ENCODE results near the gene RAPGEF1. TPM values are rescaled to one million over a fixed set of nuclear protein-coding genes. Genes with fewer than 3 reads are reported as not detected.

RAPGEF1 gene
- total and polyA plus RNA-seq, 9 of the 15 experiments (the other 6 are each of a cell fraction or from before 2014, with no cell fraction given) = 0.06 to 44.1 (median 19.9) TPM

- TF ChIP-seq, protein P1, sequence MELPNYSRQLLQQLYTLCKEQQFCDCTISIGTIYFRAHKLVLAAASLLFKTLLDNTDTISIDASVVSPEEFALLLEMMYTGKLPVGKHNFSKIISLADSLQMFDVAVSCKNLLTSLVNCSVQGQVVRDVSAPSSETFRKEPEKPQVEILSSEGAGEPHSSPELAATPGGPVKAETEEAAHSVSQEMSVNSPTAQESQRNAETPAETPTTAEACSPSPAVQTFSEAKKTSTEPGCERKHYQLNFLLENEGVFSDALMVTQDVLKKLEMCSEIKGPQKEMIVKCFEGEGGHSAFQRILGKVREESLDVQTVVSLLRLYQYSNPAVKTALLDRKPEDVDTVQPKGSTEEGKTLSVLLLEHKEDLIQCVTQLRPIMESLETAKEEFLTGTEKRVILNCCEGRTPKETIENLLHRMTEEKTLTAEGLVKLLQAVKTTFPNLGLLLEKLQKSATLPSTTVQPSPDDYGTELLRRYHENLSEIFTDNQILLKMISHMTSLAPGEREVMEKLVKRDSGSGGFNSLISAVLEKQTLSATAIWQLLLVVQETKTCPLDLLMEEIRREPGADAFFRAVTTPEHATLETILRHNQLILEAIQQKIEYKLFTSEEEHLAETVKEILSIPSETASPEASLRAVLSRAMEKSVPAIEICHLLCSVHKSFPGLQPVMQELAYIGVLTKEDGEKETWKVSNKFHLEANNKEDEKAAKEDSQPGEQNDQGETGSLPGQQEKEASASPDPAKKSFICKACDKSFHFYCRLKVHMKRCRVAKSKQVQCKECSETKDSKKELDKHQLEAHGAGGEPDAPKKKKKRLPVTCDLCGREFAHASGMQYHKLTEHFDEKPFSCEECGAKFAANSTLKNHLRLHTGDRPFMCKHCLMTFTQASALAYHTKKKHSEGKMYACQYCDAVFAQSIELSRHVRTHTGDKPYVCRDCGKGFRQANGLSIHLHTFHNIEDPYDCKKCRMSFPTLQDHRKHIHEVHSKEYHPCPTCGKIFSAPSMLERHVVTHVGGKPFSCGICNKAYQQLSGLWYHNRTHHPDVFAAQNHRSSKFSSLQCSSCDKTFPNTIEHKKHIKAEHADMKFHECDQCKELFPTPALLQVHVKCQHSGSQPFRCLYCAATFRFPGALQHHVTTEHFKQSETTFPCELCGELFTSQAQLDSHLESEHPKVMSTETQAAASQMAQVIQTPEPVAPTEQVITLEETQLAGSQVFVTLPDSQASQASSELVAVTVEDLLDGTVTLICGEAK (IDR thresholded peaks at IDR 0.05) = no peak
- TF ChIP-seq, protein P1 (CRISPR knock-in tag; IDR thresholded peaks at IDR 0.05) = no peak
- TF ChIP-seq, protein P2, sequence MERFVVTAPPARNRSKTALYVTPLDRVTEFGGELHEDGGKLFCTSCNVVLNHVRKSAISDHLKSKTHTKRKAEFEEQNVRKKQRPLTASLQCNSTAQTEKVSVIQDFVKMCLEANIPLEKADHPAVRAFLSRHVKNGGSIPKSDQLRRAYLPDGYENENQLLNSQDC (CRISPR knock-in tag; IDR thresholded peaks at IDR 0.05) = no peak
- TF ChIP-seq, protein P3, sequence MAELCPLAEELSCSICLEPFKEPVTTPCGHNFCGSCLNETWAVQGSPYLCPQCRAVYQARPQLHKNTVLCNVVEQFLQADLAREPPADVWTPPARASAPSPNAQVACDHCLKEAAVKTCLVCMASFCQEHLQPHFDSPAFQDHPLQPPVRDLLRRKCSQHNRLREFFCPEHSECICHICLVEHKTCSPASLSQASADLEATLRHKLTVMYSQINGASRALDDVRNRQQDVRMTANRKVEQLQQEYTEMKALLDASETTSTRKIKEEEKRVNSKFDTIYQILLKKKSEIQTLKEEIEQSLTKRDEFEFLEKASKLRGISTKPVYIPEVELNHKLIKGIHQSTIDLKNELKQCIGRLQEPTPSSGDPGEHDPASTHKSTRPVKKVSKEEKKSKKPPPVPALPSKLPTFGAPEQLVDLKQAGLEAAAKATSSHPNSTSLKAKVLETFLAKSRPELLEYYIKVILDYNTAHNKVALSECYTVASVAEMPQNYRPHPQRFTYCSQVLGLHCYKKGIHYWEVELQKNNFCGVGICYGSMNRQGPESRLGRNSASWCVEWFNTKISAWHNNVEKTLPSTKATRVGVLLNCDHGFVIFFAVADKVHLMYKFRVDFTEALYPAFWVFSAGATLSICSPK (IDR thresholded peaks at IDR 0.05; ENCODE audit: borderline replicate concordance) = no peak
- TF ChIP-seq, protein P4, sequence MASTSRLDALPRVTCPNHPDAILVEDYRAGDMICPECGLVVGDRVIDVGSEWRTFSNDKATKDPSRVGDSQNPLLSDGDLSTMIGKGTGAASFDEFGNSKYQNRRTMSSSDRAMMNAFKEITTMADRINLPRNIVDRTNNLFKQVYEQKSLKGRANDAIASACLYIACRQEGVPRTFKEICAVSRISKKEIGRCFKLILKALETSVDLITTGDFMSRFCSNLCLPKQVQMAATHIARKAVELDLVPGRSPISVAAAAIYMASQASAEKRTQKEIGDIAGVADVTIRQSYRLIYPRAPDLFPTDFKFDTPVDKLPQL (IDR thresholded peaks at IDR 0.05; ENCODE audit: extremely low read depth, insufficient read length) = no peak
- no peak for TF ChIP-seq HNRNPH1 (optimal IDR thresholded peaks at IDR 0.05; ENCODE audit: low read depth, low read length)
- TF ChIP-seq EGR1 (conservative IDR thresholded peaks at IDR 0.05) = peak; percentile 61
- TF ChIP-seq FOSL1 (tag; conservative IDR thresholded peaks at IDR 0.05) = 0 out of 2 replicates have a peak, but pooled peaks have one; percentile 36
- peak; percentile 36; the same call in 1 of the 2 replicates for TF ChIP-seq ATF7 (IDR thresholded peaks at IDR 0.05)
- no peak for TF ChIP-seq ETV5 (CRISPR knock-in tag; IDR thresholded peaks at IDR 0.05; ENCODE audit: low read depth)
Measured at GRCh38 chr9:131605770-131606590, 133.9 kb downstream of the RAPGEF1 start (continued).
